GM18519 (cell line): ENCODE measurements around the gene RPL32.
"Not testable (repeated sequence)": the region's sequence is repeated elsewhere in the genome, so short reads cannot be mapped to it uniquely, and the experiment has no call there.

Experiments used
- ATAC-seq: cut with Tn5 transposase; IDR thresholded peaks from one replicate; pipeline ENCODE4 v1.9.1; 2021; ENCODE audit warnings: mild to moderate bottlenecking, moderate library complexity; ENCODE audit not compliant: unreplicated experiment, low FRiP score

The RPL32 gene

DNA sequence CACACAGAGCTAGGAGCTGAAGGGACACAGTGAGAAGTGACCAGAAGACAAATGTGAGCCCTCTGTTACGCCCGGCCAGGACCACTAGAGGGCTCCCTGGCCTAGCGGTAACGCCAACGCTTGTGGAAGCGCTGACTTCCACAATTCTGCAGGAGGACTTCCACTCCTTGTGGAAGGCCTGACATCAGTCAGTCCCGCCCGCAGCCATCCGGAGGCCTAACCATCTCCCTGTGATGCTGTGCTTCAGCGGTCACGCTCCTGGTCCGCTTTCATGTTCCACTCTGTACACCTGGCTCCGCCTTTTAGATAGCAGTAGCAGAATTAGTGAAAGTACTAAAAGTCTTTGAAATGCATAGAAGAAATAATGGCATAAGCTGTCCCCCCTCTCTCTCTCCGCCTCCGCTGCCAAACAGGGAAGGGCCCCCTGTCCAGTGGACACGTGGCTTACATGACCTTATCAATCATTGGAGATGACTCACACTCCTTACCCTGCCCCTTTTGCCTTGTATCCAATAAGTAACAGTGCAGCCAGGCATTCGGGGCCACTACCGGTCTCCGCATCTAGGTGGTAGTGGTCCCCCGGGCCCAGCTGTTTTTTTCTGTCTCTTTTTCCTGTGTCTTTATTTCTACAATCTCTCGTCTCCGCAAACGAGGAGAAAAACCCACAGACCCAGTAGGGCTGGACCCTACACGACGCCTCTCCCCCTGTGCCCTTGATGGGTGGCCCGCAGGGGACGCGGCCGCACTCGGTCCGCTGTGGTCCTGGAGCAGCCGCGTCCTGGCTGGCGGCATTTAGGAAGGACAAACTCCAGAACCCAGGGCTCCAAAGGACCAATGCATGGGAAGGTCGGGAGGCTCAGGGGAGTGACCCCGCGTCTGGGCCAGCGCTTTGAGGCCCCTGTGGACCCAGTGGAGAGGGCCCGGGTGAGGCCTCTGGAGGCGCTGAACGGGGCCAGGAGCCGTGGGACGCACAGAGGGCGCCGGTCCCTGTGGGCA lies 27.0 kb upstream of the RPL32 start:
- ATAC-seq: no peak

DNA sequence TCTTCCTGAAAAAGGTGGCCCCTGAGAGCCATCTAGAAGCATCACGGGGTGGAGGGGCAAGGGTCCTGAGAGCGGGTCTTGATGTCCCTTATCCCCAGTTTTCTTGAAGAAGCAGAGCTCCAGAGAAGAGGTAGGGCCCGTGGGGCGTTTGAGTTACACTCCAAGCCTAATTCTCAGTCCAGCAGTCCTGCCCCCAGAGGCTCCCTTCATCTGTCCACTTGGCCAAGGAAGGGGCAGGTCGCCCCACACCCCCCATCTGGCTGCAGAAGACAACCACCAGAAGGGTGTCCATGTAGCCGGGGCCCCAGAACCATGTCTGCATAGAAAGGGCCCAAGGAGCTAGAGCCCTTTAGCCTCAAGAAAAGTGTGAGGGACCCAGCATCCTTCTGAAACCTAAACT lies 25.5 kb upstream of the RPL32 start:
- ATAC-seq: no peak

DNA sequence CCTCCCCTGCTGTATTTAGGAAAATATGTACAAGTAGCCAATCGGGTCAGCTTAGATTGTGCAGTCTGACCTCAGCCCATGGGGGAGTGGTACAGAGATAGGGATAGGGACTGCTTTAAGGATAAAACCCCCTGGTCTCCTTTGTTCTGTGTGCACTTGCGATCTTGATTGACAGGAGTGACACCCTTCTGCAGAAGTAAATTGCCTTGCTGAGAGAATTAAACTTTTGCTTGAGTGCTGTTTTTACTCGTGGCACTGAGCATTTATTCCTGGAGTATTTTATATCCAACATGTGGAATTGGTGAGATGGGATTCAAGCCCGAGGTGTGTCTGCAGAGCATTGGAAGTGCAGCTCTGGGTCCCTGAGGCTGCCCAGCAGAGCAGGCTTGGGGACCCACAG lies 23.9 kb upstream of the RPL32 start:
- ATAC-seq: no peak

DNA sequence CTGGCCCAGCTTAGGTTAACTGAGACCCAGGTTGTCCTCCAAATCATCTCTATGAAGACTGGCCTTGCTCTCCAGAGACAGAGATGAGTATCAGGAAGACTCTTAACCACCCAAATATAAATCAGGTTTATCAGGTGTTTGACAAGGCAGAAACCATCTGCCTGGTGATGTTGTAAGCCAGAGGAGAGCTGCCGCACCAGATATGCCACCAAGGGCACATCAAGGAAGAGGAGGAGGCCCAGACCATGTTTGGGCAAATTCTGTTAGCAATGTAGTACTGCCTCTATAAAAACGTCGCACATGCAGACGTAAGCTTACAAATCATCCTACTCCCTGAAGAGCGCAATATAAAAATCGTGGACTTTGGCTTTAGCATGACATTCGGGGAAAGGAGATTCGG lies 21.0 kb upstream of the RPL32 start:
- no peak for ATAC-seq

DNA sequence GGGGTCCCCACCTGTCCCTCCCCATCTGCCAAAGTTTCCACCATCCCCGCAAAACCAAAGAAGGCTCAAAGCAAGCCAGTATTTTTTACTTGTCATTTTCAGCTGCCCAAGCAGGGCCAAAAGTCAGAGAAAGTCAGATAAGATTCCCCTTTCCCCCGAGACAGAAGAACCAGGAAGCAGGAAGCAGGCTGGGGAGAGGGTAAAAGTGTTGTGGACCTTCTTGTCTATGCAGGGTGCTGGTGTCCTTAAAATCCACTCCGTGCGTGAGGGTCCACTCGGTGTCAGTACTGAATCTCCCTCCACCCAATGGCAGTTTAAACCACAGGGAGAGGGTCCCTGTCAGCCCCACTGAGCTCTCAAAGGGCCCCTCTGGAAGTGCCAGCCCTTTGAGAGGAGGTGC lies 20.2 kb upstream of the RPL32 start:
- ATAC-seq: no peak

DNA sequence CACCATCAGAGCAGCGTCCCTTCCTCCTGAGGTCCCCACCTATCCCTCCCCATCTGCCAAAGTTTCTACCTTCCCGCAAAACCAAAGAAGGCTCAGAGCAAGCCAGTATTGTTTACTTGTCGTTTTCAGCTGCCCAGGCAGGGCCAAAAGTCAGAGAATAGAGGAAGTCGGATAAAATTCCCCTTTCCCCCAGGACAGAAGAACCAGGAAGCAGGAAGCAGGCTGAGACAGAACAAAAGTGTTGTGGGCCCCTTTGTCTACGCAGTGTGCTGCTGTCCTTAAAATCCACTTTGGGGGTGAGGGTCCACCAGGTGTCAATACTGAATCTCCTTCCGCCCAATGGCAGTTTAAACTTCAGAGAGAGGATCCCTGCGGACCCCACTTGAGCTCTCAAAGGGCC lies 18.5 kb upstream of the RPL32 start:
- ATAC-seq: no peak

DNA sequence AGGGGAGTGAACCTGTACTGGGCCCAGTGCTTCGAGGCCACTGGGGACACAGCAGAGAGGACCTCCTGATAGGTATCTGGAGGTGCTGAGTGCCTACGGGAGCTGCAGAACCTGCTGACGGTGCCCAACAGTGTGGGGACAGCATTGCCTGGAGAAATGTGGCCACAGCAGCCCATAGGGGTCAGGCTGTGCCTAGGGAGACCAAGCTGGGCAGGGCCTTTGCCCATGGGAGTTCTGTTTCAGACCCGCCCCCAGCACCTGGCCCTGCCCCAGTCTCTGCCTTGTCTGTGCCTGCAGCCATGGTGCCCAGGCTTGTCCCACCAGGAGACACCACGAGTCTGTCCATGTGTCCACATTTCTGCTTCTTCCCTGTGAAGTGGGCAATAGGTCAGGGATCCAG lies 15.3 kb upstream of the RPL32 start:
- ATAC-seq: no peak

DNA sequence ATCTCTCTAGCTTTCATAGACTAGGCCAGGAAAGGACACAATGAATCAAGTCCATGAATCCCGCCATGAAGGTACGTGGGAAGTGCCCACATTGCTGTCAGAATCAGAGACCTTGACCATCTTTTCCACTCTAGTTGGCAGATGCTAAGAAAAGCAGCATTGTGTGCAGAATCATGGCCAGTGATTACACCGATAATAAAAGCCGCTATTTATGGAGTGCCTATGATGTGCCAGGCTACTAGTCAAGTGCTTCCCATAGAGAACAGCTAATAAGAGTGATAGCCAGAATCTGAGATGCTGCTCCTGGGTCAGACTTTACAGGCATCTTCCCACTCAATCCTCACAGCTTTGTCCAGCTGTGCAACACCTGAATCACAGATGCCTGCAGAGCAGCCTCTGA lies 13.2 kb upstream of the RPL32 start:
- no peak for ATAC-seq

DNA sequence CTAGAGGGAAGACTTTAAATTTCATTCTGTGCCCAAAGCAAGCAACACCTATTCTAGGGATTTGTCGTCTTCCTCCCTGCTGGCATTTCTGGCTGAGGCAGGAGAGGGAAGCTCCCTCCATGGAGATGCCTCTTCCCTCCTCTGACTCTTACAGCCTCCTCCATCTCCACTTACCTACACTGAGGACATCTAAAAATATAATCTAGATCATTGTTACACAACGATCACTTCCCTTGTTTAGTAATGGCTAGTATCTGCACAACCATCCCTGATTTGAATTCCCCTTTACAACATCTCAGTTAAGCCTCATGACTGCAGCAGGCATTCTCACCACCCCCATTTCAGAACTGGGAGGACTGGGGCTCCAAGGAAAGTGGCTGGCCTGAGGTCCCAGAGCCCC lies 12.5 kb upstream of the RPL32 start:
- not testable (repeated sequence) for ATAC-seq

DNA sequence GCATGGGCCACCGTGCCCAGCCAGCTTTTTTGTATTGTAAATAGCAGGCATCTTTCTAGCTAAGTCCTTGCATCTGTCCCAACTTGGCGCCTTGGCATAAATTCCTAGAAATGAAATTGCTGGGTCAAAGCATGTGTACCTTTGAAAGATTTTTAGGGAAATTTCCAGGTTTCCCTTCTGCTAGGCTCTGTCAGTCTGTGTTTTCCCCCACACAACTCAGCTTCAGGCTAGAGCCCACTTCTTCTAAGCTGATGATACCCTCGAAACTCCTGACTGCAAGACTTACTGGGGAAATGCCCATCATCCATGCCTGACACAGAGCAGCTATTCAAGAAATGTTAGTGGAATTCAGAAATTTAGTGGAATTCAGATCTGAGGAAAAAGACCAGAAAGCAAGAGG lies 10.8 kb upstream of the RPL32 start:
- ATAC-seq: no peak

DNA sequence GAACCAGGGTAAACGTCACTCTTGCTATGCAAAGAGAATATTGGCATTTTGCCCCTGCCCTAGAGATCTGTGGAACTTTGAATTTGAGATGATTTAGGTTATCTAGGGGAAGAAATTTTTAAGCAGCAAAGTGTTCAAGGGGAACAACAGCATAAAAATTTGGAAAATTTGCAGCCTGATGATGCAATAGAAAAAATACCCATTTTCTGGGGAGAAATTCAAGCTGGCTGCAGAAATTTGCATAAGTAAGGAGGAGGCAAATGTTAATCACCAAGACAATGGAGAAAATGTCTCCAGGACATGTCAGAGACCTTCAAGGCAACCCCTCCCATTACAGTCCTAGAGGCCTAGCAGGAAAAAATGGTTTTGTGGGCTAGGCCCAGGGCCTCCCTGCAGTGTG lies 4.4 kb upstream of the RPL32 start:
- ATAC-seq: no peak

DNA sequence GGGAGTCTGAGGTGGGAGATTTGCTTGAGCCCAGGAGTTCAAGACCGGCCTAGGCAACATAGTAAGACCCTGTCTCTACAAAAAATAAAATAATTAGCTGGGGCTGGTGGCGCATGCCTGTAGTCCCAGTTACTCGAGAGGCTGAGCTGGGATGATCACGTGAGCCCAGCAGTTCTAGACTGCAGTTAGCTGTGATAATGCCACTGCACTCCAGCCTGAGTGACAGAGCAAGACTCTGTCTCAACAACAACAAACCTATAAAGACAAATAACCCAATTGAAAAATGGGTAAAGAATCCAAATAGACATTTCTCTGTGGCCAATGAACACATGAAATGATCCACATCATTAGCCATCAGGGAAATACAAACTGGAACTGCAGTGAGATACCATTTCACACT lies 1.1 kb upstream of the RPL32 start:
- ATAC-seq: no peak

DNA sequence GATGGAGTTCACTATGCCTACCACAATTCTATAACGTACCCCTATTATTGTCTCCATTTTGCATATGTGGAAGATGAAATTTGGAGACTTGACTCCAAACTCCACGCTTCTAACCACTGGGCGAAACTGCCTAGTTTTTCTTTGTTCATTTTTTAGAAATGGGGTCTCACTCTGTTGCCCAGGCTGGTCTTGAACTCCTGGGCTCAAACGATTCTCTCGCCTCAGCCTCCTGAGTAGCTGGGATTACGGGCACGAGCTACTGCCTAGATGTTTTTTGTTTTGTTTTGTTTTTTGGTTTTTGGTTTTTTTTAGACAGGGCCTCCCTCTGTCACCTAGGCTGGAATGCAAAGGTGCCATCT lies 584 bp upstream of the RPL32 start:
- no peak for ATAC-seq

DNA sequence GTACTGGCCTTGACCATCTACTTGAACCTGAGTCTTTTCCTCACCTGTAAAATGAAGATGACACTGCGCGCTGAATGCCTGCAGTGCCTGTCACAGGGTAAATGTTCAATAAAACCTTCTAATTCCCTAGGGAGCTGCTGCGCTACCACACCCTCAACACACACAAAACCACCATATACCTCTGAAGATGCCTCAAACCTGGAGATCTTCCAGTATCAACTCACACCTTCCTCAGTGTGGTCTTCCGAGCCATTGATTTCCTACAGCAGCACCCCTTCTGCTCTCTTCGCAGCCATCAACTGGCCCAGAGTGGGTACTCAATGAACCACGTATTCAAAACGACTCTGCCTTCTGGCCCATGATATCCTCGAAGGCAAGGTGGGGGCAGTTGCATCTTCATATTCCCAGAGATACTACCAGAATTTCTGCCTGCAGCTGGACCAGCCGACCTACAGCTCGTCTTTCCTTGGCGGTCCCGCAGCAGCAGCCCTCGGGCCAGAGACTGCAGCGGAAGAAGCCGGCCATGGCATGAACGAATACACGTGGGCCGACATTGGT lies 695 bp downstream of the RPL32 start:
- ATAC-seq: no peak

DNA sequence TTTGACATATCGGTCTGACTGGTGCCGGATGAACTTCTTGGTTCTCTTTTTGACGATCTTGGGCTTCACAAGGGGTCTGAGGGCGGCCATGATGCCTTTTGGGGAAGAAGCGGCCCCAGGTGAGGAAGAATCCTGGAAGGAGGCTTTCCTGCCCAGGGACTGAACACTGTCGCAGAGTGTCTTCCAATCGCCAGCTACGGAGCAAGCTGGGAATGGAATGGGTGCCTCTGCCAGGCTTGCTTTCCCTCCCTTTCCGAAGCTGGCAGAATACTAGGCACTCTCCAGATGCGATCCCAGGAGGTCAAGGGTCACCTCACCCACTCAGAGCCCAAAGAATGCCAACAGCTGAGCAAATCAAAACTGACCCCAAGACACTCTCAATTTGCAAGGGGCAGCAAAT lies 1.2 kb downstream of the RPL32 start:
- ATAC-seq: not testable (repeated sequence)

DNA sequence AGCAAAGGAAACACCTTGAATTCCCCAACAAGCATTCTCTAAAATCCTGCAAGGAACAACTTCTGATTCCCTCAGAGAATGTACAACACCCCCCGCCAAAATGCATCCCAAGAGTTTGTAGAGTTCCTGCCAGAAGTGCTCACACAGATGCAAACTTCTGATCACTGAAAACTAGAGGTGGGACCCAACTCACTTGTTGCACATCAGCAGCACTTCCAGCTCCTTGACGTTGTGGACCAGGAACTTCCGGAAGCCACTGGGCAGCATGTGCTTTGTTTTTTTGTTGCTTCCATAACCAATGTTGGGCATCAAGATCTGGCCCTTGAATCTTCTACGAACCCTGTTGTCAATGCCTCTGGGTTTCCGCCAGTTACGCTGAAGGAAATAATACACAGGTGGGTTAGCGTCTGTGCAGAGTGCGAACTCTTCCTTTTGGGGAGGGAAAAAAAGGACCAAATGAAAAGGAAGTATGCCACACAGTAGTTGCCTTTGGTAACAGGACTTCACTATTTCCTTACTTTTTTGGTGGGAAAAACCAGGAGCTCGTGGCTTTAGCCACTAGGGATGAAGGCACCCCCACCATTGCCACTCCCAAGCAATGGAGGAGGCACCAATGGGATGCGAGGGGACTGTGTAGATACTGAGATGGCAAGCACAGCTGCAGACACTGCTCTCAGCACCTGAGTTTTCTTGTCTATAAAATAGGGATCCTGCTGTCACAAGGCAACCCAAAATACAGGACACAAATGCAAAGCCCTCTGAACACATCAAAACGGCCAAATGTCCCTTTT lies 2.0 kb downstream of the RPL32 start:
- ATAC-seq: no peak

DNA sequence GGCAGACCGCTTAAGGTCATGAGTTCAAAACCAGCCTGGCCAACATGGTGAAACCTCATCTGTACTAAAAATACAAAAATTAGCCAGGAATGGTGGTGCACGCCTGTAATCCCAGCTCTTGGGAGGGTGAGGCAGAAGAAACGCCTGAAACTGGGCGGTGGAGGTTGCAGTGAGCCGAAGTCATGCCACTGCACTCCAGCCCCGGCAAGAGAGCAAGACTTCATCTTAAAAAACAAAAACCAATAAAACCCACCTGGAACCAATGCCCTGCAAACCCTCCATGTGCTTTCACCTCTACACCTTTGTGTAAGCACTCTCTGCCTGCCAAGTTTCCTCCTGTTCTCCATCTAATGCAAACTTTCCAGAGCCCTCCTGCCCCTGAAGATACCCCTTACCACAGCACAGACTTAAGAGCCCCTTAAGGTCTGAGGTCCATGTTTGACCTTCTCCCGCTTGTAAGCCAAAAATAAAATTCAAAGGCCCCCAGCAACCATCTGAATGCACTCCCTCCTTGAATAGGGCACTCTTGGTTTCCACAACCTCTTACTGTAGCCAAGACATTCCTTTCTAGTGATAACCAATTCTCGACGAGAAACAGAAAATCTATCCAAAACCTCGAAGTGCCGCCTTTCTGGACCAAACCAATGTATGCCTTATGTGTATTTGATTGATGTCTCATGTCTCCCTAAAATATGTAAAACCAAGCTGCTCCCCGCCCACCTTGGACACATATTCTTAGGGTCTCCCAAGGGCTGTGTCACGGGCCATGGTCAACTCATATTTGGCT lies 3.0 kb downstream of the RPL32 start:
- no peak for ATAC-seq

DNA sequence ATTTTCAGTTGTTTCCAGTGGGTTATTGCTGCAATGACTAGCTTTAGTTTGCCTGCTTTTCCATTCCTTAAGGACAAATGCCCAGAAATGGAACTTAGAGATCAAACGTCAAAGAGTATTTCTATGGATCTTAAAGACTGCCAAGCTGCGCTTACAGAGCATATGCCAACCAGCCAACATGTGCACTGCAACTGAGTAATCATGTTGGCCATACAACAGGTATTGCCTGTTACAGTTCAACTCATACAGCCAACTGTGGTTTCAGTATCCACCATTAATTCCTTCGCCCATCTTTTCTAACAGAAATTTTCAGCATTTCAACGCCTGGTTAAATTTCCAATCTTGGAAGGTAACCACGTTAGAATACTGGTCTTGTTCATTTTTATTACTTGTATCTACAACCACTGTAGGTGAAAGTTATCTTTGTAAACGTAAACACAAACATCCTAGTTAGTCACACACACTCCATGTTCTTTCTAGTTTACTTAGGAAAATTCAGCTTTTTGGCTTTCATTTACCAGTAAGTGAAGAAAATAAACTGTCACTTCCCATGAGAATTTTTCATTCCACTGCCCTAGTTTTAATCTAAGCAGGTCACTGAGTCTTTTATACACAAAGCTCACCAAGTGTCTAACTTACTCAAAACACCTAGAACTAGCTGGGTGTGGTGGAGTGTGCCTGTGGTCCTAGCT lies 3.9 kb downstream of the RPL32 start:
- no peak for ATAC-seq

DNA sequence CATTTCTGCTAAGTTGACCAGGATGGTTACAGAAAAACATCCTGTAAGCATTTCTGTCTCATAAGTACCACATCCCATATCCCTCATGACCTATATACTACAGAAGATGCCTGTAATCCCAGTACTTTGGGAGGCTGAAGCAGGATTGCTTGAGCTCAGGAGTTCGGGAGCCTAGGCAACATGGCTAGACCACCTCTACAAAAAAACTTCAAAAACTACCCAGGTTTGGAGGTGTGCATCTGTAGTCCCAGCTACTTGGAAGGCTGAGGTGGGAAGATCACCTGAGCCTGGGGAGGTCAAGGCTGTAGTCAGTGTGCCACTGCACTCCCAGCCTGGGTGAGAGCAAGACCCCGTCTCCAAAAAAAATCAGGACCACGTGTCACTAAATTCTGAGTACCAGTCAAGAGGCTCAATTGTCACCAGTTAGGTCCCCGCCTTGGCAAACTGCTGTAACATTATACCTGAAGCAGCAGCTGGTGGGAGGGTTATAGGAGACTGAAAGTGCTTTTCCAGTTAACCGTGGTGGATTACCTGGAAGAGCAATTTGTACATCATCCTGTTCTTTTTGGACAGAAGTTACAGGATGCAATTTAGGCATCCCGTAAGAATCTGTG lies 6.2 kb downstream of the RPL32 start:
- ATAC-seq: no peak
